ENCODE results near the gene RPP25L. TPM values are rescaled to one million over a fixed set of nuclear protein-coding genes. Genes with fewer than 3 reads are reported as not detected.

The RPP25L gene
- total and polyA plus RNA-seq, 9 of the 15 experiments (the other 6 are each of a cell fraction or from before 2014, with no cell fraction given): 16.3 to 43.7 (median 29.0) TPM

- TF ChIP-seq ZBTB40 (IDR thresholded peaks at IDR 0.05) (peak; percentile 96), ZBTB40 (CRISPR knock-in tag; IDR thresholded peaks at IDR 0.05) (no peak), BCL6 (CRISPR knock-in tag; IDR thresholded peaks at IDR 0.05) (no peak), CREM (IDR thresholded peaks at IDR 0.05; ENCODE audit: low read depth) (peak; percentile 94), STAT5B (CRISPR knock-in tag; IDR thresholded peaks at IDR 0.05) (no peak), ZBTB12 (CRISPR knock-in tag; IDR thresholded peaks at IDR 0.05) (peak; percentile 72), ERF (CRISPR knock-in tag; IDR thresholded peaks at IDR 0.05) (no peak), HEY1 (CRISPR knock-in tag; IDR thresholded peaks at IDR 0.05; ENCODE audit: borderline replicate concordance) (no peak), BCLAF1 (IDR thresholded peaks at IDR 0.05; ENCODE audit: borderline replicate concordance in 1 of 2, control insufficient read depth in 1 of 2, low read depth in 2 of 2, low read length in 1 of 2) (no peak), MXI1 (IDR thresholded peaks at IDR 0.05; ENCODE audit: low read depth, low read length) (no peak), NCOA6 (IDR thresholded peaks at IDR 0.05) (no peak), ZNF778 (CRISPR knock-in tag; IDR thresholded peaks at IDR 0.05) (no peak), ZNF124 (CRISPR knock-in tag; IDR thresholded peaks at IDR 0.05) (no peak), RBM22 (IDR thresholded peaks at IDR 0.05; ENCODE audit: low read depth, low read length, poor library complexity, severe bottlenecking) (no peak)
Measured at GRCh38 chr9:34620061-34620994, 8.4 kb upstream of the RPP25L start, which contains the start of gene DCTN3 (continued).

Data from K562 (cell line).